NCI-H1436 treated with DMSO at 0.1 percent for 48 hours (cell line): ENCODE results near the gene MRPL43.

Source experiments
- DNase-seq: peaks from one replicate; lab custom pipeline; 2025; lab: John Stamatoyannopoulos, UW

MRPL43 gene

GRCh38 chr10:100966887-100967286 lies 20.4 kb downstream of the MRPL43 start:
- DNase-seq = no peak

DNA sequence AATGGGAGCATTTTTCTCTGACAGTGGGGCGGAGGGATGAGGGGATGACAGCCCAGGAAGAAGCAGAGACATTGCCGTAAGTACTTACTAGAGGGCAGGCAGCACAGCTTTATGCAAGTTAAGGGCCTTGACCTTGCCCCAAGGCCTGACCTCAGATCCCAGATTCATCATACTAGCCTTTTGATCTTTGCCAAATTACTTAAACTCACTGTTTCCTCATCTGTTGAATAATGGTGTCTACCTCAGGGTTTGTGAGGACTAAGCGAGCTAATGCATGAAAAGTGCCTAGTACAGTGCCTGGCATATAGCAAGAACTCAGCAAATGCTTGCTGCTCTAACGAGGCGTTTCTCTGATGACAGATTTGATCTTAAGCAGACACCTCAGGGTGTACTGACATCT lies 21.5 kb downstream of the MRPL43 start:
- DNase-seq = no peak

DNA sequence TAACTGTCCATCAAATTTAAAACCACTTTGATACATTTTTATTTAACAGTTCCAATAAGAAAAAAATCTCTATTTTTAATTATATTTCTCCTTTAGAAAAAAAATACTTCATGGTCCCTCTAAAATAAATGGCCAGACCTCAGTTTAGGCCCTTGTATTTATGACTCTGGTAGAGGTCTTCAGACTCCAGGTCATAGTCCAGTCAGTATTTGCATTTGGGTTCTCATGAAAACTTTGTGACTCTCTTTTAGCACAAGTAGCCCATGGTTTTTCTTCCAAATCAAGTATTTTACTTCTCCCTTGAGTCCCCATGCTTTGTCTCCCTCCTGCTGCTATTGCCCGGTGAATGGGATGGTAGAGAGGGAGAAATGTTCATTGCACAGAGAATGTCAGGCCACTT lies 23.5 kb downstream of the MRPL43 start:
- no peak for DNase-seq

DNA sequence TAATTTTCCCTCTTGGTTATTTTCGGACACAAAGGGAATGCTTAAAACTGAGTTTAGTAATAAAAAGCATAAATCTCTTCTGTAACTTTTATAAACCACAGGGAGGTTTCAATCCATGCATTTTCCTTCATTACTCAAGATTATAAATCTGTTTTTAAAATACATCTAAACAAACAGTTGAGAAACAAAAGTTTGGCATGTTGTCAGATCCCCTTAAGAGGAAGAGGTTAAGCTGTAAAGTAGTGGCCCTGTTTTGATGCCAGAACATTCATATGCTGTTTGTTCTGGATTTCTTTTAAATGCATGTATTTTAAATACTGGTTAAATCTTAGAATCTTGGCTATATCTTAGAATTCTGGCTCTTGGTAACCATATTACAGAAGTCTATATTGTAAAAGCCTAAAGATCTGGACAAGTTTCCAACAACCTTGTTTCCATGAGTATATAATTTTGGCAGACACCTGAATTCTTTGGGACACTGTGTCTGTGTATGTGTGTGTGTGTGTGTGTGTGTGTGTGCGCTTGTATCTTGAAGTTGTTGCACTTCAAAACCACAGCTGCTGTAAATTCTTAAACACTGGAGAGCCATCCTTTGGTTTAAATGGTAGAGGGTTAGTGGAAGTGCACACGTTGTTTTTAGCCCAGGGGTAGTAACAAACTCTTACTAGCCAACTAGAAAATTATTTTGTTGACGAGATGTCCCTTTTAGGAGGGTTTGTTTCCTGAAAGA lies 24.8 kb downstream of the MRPL43 start:
- DNase-seq = no peak

DNA sequence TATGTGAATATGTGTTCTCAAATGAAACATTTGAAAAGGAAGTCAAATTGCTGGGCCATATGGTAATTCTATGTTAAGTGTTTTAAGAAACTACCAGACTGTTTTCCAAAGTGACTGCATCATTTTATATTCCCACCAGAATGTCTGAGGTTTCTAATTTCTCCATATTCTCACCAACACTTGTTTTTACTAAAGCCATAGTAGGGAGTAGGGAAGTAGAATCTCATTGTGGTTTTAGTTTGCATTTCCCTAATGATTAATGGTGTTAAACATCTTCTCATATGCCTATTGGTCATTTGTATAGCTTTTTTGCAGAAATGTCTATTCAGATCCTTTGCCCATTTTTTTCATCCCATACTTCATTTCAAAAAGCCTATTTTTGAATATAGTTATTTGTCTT lies 27.0 kb downstream of the MRPL43 start:
- no peak for DNase-seq

GRCh38 chr10:100948916-100949315 lies 38.4 kb downstream of the MRPL43 start:
- no peak for DNase-seq

DNA sequence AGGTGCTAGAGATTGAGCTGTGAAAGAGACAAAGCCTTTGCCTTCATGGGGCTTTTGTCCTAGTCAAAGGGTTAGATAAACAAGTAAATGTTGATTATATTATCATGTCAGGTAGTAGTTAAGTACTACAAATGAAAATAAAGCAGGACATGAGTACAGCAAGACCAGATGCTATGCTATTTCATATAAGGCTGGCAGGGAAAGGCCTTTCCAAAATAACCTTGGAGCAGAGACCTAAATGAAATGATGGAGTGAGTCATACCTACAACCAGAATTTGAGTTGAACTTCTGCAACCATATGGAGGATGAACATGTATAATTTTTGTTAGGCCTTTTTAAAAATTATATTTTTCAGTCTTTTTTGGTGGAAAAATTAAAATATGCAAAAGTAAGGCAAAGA lies 41.5 kb downstream of the MRPL43 start:
- no peak for DNase-seq

DNA sequence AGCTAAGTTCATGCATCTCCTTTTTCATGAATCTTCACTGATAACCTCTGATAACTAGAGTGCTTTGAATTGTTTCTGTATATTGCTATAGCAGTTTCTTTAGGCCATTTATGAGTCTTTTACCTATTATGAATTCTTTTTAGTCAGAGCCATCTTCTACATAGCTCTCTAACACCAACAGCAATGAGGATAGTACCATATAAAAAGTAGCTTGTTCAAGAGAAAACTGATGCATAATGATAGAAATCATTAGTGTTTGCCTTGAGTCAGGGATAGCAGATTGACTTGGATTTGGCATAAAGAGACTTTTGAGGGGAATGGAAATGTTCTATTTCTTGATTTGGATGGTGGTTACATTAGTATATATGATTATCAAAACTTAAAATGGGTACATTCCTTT lies 43.8 kb downstream of the MRPL43 start:
- DNase-seq = no peak

DNA sequence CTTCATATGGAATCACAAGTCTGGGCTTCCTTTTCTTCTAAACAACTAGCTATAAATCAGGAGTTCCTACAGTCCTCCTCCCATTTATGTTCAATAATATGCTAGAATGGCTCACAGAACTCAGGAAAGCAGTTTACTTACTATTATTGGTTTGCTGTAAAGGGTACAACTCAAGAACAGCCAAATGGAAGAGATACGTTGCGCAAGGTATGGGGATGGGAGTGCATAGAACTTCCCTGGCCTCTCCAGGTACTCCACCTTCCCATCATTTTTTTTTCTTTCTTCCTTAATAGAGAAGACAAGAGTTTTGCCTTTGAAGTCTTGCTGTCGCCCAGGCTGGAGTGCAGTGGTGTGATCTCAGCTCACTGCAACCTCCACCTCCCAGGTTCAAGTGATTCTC lies 45.1 kb downstream of the MRPL43 start:
- no peak for DNase-seq

DNA sequence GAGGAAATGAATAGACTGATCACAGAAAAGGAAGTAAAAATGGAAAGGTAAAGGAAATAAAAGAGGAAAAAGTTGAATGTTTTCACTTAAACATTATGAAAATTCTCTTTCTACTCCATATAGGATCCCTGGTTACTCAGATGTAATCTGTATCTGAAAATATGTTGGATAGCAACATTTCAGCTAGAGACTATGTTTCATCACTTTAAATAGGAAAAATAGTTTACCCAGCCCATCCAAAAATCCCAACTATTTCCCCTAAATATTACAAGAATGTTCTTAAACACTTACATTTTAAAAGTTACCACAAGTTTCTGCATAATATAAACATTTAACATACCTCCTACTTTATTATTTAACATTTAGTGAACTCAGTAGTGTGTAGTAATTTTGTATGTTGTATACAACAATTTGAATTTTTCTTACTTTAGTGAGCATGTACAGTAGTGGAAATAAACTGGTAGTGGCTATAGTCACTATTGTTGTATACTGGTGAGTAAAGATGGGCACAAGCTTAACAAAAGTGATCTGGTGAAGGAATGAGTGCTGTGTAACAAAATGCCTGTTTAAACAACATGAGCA lies 47.4 kb downstream of the MRPL43 start:
- no peak for DNase-seq
